Testis (tissue), 2 donors: ENCODE results near the gene ABCC4.

Experiments
- POLR2A ChIP-seq: fragments of 450-650 bp; IDR thresholded peaks from one replicate; pipeline ENCODE4 v1.6.1; 2017; ENCODE audit warnings: antibody characterized with exemption, mild to moderate bottlenecking, moderate library complexity
- TF ChIP-seq, protein P1 (sequence below), 3 experiments: fragments of 450-650 bp in 2 of 3; fragments of 200-600 bp in 1 of 3; sonication (generic) in 1 of 3; IDR thresholded peaks; one replicate each; pipeline ENCODE4 v1.5.1; 2016 to 2019; ENCODE audit warnings: antibody characterized with exemption in 3 of 3, mild to moderate bottlenecking in 2 of 3, moderate library complexity in 1 of 3

DNA sequence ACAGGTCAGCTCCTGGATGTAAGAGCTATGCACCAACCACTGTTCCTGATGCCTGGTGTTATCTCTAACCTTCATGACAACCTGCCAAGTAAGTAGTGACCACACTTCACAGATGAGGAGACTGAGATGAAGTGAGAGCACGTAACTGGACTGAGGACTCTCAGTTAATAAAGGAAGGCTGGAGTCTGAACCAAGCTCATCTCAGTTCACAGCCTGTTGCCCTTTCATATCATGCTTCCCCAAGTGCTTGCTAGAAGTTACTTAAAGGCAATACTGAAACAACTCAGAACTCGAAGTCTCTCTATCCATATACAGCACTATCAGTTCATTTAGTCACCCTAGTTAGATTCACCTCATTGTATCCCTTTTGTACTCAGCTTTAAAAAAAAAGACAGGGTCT lies 119.7 kb downstream of the ABCC4 start:
- no peak for TF ChIP-seq POLR2A
- TF ChIP-seq, protein P1, sequence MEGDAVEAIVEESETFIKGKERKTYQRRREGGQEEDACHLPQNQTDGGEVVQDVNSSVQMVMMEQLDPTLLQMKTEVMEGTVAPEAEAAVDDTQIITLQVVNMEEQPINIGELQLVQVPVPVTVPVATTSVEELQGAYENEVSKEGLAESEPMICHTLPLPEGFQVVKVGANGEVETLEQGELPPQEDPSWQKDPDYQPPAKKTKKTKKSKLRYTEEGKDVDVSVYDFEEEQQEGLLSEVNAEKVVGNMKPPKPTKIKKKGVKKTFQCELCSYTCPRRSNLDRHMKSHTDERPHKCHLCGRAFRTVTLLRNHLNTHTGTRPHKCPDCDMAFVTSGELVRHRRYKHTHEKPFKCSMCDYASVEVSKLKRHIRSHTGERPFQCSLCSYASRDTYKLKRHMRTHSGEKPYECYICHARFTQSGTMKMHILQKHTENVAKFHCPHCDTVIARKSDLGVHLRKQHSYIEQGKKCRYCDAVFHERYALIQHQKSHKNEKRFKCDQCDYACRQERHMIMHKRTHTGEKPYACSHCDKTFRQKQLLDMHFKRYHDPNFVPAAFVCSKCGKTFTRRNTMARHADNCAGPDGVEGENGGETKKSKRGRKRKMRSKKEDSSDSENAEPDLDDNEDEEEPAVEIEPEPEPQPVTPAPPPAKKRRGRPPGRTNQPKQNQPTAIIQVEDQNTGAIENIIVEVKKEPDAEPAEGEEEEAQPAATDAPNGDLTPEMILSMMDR (IDR thresholded peaks at IDR 0.05) = no peak
